ENCODE data around the gene FOXJ2. TPM values are rescaled to one million over a fixed set of nuclear protein-coding genes. Genes with fewer than 3 reads are reported as not detected.
"Not testable (repeated sequence)": the region's sequence is repeated elsewhere in the genome, so short reads cannot be mapped to it uniquely, and the experiment has no call there.

FOXJ2 gene
- total RNA-seq (10 to 100 TPM; 19.8 to 30.2 (median 28.9) TPM), polyA plus RNA-seq (10 to 100 TPM; 11.2 to 15.5 TPM), total RNA-seq (51.8 reads per million, percentile 72 among the genes with 10 or more reads in this experiment)

- peaks cover 49 to 63% (median 51%) of the 10 kb centered on the region in 7 donors for H3K4me1 Mint-ChIP-seq
- no peaks in the 10 kb centered on the region for H3K27me3 ChIP-seq (ENCODE audit: control insufficient read depth in 2 of 2, insufficient read depth in 2 of 2, low read length in 2 of 2)
- intact Hi-C loops (cut with micrococcal nuclease), result loop anchor here (1.0 to 5.0 kb wide), 5 partner anchors 14 to 844 kb away; partner anchors contain the start of genes NECAP1 (in 2 of the 2), PEX5 (in 1 of the 2) and RIMKLB (in 1 of the 2)
- H3K36me3 ChIP-seq (ENCODE audit: control insufficient read depth in 2 of 3, insufficient read depth in 3 of 3, low read length in 3 of 3), result peaks cover 0 to 6% (median 0%) of the 10 kb centered on the region in 3 experiments
- H3K9me3 ChIP-seq (ENCODE audit: control insufficient read depth in 2 of 3, low read length in 3 of 3), result no peaks in the 10 kb centered on the region
- POLR2A ChIA-PET, result interaction anchor here (0.5 to 16.4 kb wide), 11 partner anchors 10 to 206 kb away, joined by 3 to 178 read pairs (median 3); partner anchors contain the start of genes NECAP1 and SLC2A3
- H3K4me3 ChIP-seq (ENCODE audit: low read length), result peak within 1 kb of the TSS; percentile 88
- peak within 1 kb of the TSS; percentile 100 for H3K27ac ChIP-seq (ENCODE audit: low read depth, low read length)
- peaks cover 0 to 6% (median 0%) of the 10 kb centered on the region in 5 donors for H3K36me3 Mint-ChIP-seq
- peak within 1 kb of the TSS; percentile 77 to 98 (median 94) for H3K27ac Mint-ChIP-seq
- peaks cover 0 to 2% (median 0%) of the 10 kb centered on the region in 5 donors for H3K27me3 Mint-ChIP-seq
- CTCF ChIA-PET, result no interaction called here
- DNase-seq (peak; percentile 68 to 83 (median 78)), ATAC-seq (peak; percentile 94)
- H3K4me1 ChIP-seq (ENCODE audit: control insufficient read depth in 2 of 2, insufficient read depth in 2 of 2, low read length in 2 of 2), result peaks cover 41 to 43% of the 10 kb centered on the region in 2 donors
- peak within 1 kb of the TSS; percentile 71 to 94 (median 91) for H3K4me3 Mint-ChIP-seq
- H3K9me3 Mint-ChIP-seq, result no peaks in the 10 kb centered on the region
Observed at GRCh38 chr12:8032242-8033152, at the start of gene FOXJ2. Gene FOXJ2, plus strand, starts transcription at chr12:8032716. Its CDS starts 7,117 bp downstream, at chr12:8039833.

GRCh38 chr12:7983019-7983418 lies 49.5 kb upstream of the FOXJ2 start:
- H3K27me3 ChIP-seq (ENCODE audit: control insufficient read depth in 2 of 2, insufficient read depth in 2 of 2, low read length in 2 of 2); ATAC-seq; intact Hi-C loops (cut with micrococcal nuclease); H3K9me3 Mint-ChIP-seq; H3K27ac ChIP-seq (ENCODE audit: low read depth, low read length); H3K27me3 Mint-ChIP-seq; H3K4me1 ChIP-seq (ENCODE audit: control insufficient read depth in 2 of 2, insufficient read depth in 2 of 2, low read length in 2 of 2); H3K27ac Mint-ChIP-seq; H3K36me3 Mint-ChIP-seq; H3K4me3 ChIP-seq (ENCODE audit: low read length); H3K9me3 ChIP-seq (ENCODE audit: control insufficient read depth in 2 of 3, low read length in 3 of 3); H3K4me3 Mint-ChIP-seq; DNase-seq; H3K36me3 ChIP-seq (ENCODE audit: control insufficient read depth in 2 of 3, insufficient read depth in 3 of 3, low read length in 3 of 3); POLR2A ChIA-PET: not testable (repeated sequence)
- H3K4me1 Mint-ChIP-seq, result peaks cover 0 to 18% (median 0%) of the 10 kb centered on the region in 7 donors
- CTCF ChIA-PET, result interaction anchor here (1.5 kb wide), 1 partner anchor 11 kb away, joined by 4 read pairs; no protein-coding TSS in a partner anchor

- ATAC-seq; POLR2A ChIA-PET; H3K4me3 Mint-ChIP-seq; H3K27ac ChIP-seq (ENCODE audit: low read depth, low read length); H3K36me3 Mint-ChIP-seq; H3K36me3 ChIP-seq (ENCODE audit: control insufficient read depth in 2 of 3, insufficient read depth in 3 of 3, low read length in 3 of 3); H3K4me3 ChIP-seq (ENCODE audit: low read length); H3K27me3 Mint-ChIP-seq; H3K27me3 ChIP-seq (ENCODE audit: control insufficient read depth in 2 of 2, insufficient read depth in 2 of 2, low read length in 2 of 2); H3K9me3 Mint-ChIP-seq; H3K4me1 ChIP-seq (ENCODE audit: control insufficient read depth in 2 of 2, insufficient read depth in 2 of 2, low read length in 2 of 2); DNase-seq; CTCF ChIA-PET; H3K9me3 ChIP-seq (ENCODE audit: control insufficient read depth in 2 of 3, low read length in 3 of 3); intact Hi-C loops (cut with micrococcal nuclease): not testable (repeated sequence)
- Mint-ChIP-seq H3K4me1 (peaks cover 0 to 18% (median 0%) of the 10 kb centered on the region in 7 donors), H3K27ac (peak overlapping the region in 2 of 9 donors; percentile 9 to 46)
Observed at GRCh38 chr12:7983460-7983859, 49.1 kb upstream of the FOXJ2 start.

- Mint-ChIP-seq H3K27me3 (no peaks in the 10 kb centered on the region), H3K4me1 (peaks cover 3 to 28% (median 10%) of the 10 kb centered on the region in 7 donors), H3K4me3 (no peak overlapping the region), H3K36me3 (peaks cover 0 to 3% (median 0%) of the 10 kb centered on the region in 5 donors), H3K9me3 (peaks cover 0 to 3% (median 0%) of the 10 kb centered on the region in 11 donors), H3K27ac (no peak overlapping the region)
- no peak for ATAC-seq
- ChIA-PET POLR2A (interaction anchor here (1.0 to 2.0 kb wide), 3 partner anchors 12 to 51 kb away, joined by 3 to 6 read pairs (median 3); no protein-coding TSS in a partner anchor), CTCF (interaction anchor here (0.6 kb wide), 1 partner anchor 18 kb away, joined by 5 read pairs; no protein-coding TSS in a partner anchor)
- Histone ChIP-seq H3K4me3 (ENCODE audit: low read length) (no peak overlapping the region), H3K4me1 (ENCODE audit: control insufficient read depth in 2 of 2, insufficient read depth in 2 of 2, low read length in 2 of 2) (peaks cover 6 to 8% of the 10 kb centered on the region in 2 donors), H3K9me3 (ENCODE audit: control insufficient read depth in 2 of 3, low read length in 3 of 3) (no peaks in the 10 kb centered on the region), H3K36me3 (ENCODE audit: control insufficient read depth in 2 of 3, insufficient read depth in 3 of 3, low read length in 3 of 3) (no peaks in the 10 kb centered on the region), H3K27ac (ENCODE audit: low read depth, low read length) (no peak overlapping the region), H3K27me3 (ENCODE audit: control insufficient read depth in 2 of 2, insufficient read depth in 2 of 2, low read length in 2 of 2) (no peaks in the 10 kb centered on the region)
- DNase-seq, result no peak
- intact Hi-C loops (cut with micrococcal nuclease), result no loop called here
Observed at GRCh38 chr12:7984900-7985299, 47.6 kb upstream of the FOXJ2 start.

GRCh38 chr12:7985802-7986418 lies 46.6 kb upstream of the FOXJ2 start:
- Mint-ChIP-seq H3K27me3 (no peaks in the 10 kb centered on the region), H3K27ac (no peak overlapping the region), H3K9me3 (peaks cover 0 to 3% (median 0%) of the 10 kb centered on the region in 11 donors), H3K4me1 (peaks cover 10 to 36% (median 19%) of the 10 kb centered on the region in 7 donors), H3K36me3 (peaks cover 0 to 5% (median 0%) of the 10 kb centered on the region in 5 donors), H3K4me3 (no peak overlapping the region)
- CTCF ChIA-PET, result no interaction called here
- Histone ChIP-seq H3K27me3 (ENCODE audit: control insufficient read depth in 2 of 2, insufficient read depth in 2 of 2, low read length in 2 of 2) (no peaks in the 10 kb centered on the region), H3K4me3 (ENCODE audit: low read length) (no peak overlapping the region), H3K9me3 (ENCODE audit: control insufficient read depth in 2 of 3, low read length in 3 of 3) (no peaks in the 10 kb centered on the region), H3K4me1 (ENCODE audit: control insufficient read depth in 2 of 2, insufficient read depth in 2 of 2, low read length in 2 of 2) (peaks cover 13 to 15% of the 10 kb centered on the region in 2 donors), H3K27ac (ENCODE audit: low read depth, low read length) (no peak overlapping the region), H3K36me3 (ENCODE audit: control insufficient read depth in 2 of 3, insufficient read depth in 3 of 3, low read length in 3 of 3) (no peaks in the 10 kb centered on the region)
- no peak for DNase-seq
- intact Hi-C loops (cut with micrococcal nuclease), result no loop called here
- POLR2A ChIA-PET, result interaction anchor here (1.0 to 2.0 kb wide), 3 partner anchors 13 to 52 kb away, joined by 3 to 6 read pairs (median 3); no protein-coding TSS in a partner anchor
- no peak for ATAC-seq

Measured in naive thymus-derived CD4-positive, alpha-beta T cell (primary cell).